Measurements from ENCODE around the gene MYOM1. TPM values are rescaled to one million over a fixed set of nuclear protein-coding genes. Genes with fewer than 3 reads are reported as not detected.

MYOM1 gene
- total and polyA plus RNA-seq, 2 experiments from 2014 or later = 1.1 to 1.8 TPM

- Histone ChIP-seq H3K4me3 (no peak overlapping the region), H3K4me2 (peak overlapping the region; percentile 75), H3K9me2 (replicated peaks; ENCODE audit: insufficient read depth) (no peaks in the 10 kb centered on the region), H3K9me3 (ENCODE audit: low read depth) (no peaks in the 10 kb centered on the region), H2AFZ (no peak overlapping the region), H4K20me1 (ENCODE audit: insufficient read depth, poor library complexity, severe bottlenecking) (peaks cover 80% of the 10 kb centered on the region), H3K27ac (peak overlapping the region; percentile 99), H3K79me2 (peaks cover 91% of the 10 kb centered on the region), H3K36me3 (replicated peaks; ENCODE audit: insufficient read depth, low read depth) (no peaks in the 10 kb centered on the region), H3K4me1 (ENCODE audit: insufficient read depth) (peaks cover 43% of the 10 kb centered on the region), H3K27me3 (no peaks in the 10 kb centered on the region)
- 64% methylated on average over 7 of the region's 7 CpGs for WGBS (ENCODE audit: low lambda C conversion rate, missing lambda C conversion rate)
- TF ChIP-seq EZH2phosphoT487 (IDR thresholded peaks at IDR 0.05; ENCODE audit: low read depth, severe bottlenecking, unreplicated experiment) = no peak
- TF ChIP-seq EZH2 (IDR thresholded peaks at IDR 0.05; ENCODE audit: borderline replicate concordance) = no peak
- TF ChIP-seq CTCF (IDR thresholded peaks at IDR 0.05; ENCODE audit: poor library complexity) = no peak
- peak; percentile 19 for DNase-seq (ENCODE audit: low spot score)
Measured at GRCh38 chr18:3266062-3266608, 46.4 kb upstream of the MYOM1 start.

GRCh38 chr18:3265564-3266033, 45.8 kb upstream of the MYOM1 start:
- Histone ChIP-seq H3K36me3 (replicated peaks; ENCODE audit: insufficient read depth, low read depth) (no peaks in the 10 kb centered on the region), H3K9me3 (ENCODE audit: low read depth) (no peaks in the 10 kb centered on the region), H3K4me2 (peak overlapping the region; percentile 75), H3K4me3 (no peak overlapping the region), H3K27ac (peak overlapping the region; percentile 99), H3K79me2 (peaks cover 86% of the 10 kb centered on the region), H2AFZ (no peak overlapping the region), H4K20me1 (ENCODE audit: insufficient read depth, poor library complexity, severe bottlenecking) (peaks cover 75% of the 10 kb centered on the region), H3K27me3 (no peaks in the 10 kb centered on the region), H3K4me1 (ENCODE audit: insufficient read depth) (peaks cover 48% of the 10 kb centered on the region), H3K9me2 (replicated peaks; ENCODE audit: insufficient read depth) (no peaks in the 10 kb centered on the region)
- no peak for TF ChIP-seq CTCF (IDR thresholded peaks at IDR 0.05; ENCODE audit: poor library complexity)
- no peak for TF ChIP-seq EZH2 (IDR thresholded peaks at IDR 0.05; ENCODE audit: borderline replicate concordance)
- TF ChIP-seq EZH2phosphoT487 (IDR thresholded peaks at IDR 0.05; ENCODE audit: low read depth, severe bottlenecking, unreplicated experiment) = no peak
- DNase-seq (ENCODE audit: low spot score) = peak; percentile 17
- WGBS (ENCODE audit: low lambda C conversion rate, missing lambda C conversion rate) = 71% methylated on average over 3 of the region's 3 CpGs

DNA sequence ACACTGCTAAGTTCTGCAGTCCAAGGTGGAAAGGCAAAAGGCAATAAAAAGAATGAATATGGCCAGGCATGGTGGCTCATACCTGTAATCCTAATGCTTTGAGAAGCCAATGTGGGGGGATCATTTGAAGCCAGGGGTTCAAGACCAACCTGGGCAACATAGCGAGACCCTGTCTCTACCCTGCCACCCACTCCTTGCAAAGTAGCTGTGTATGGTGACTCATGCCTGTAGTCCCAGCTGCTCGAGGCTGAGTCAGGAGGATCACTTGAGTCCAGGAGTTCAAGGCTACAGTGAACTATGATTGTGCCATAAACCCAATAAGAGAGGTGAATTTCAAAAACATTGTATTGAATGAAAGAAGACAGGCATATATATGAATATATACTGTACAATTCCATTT, 44.6 kb upstream of the MYOM1 start:
- no peaks in the 10 kb centered on the region for H3K36me3 ChIP-seq (replicated peaks; ENCODE audit: insufficient read depth, low read depth)
- peaks cover 62% of the 10 kb centered on the region for H4K20me1 ChIP-seq (ENCODE audit: insufficient read depth, poor library complexity, severe bottlenecking)
- H3K9me2 ChIP-seq (replicated peaks; ENCODE audit: insufficient read depth) = no peaks in the 10 kb centered on the region
- no peak overlapping the region for H2AFZ ChIP-seq
- H3K9me3 ChIP-seq (ENCODE audit: low read depth) = no peaks in the 10 kb centered on the region
- 72% methylated on average over 2 of the region's 2 CpGs for WGBS (ENCODE audit: low lambda C conversion rate, missing lambda C conversion rate)
- peaks cover 84% of the 10 kb centered on the region for H3K79me2 ChIP-seq
- peak; percentile 33 for DNase-seq (ENCODE audit: low spot score)
- H3K4me3 ChIP-seq = peak overlapping the region; percentile 99
- peaks cover 53% of the 10 kb centered on the region for H3K4me1 ChIP-seq (ENCODE audit: insufficient read depth)
- no peak for TF ChIP-seq EZH2phosphoT487 (IDR thresholded peaks at IDR 0.05; ENCODE audit: low read depth, severe bottlenecking, unreplicated experiment)
- no peak for TF ChIP-seq EZH2 (IDR thresholded peaks at IDR 0.05; ENCODE audit: borderline replicate concordance)
- no peak for TF ChIP-seq CTCF (IDR thresholded peaks at IDR 0.05; ENCODE audit: poor library complexity)
- H3K4me2 ChIP-seq = peak overlapping the region; percentile 75
- H3K27me3 ChIP-seq = no peaks in the 10 kb centered on the region
- H3K27ac ChIP-seq = peak overlapping the region; percentile 99

All from hepatocyte (in vitro differentiated cells).